Measurements from ENCODE around the gene TRIM65.

DNA sequence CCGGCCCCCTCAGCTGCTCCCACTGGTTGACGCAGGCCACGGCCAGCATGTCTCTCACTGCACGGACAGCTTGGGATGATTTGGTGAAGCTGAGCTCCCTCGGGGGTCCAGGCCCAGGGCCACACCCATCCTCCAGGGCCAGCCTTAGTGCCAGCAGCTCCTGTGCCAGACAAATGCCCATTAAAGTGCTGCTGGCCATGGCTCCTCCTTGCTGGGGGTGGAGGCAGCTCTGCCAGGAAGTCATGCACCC, 20.9 kb downstream of the TRIM65 start:
- TF ChIP-seq EZH2 (IDR thresholded peaks at IDR 0.05; ENCODE audit: borderline replicate concordance, low read length) = no peak
- TF ChIP-seq, protein P1, sequence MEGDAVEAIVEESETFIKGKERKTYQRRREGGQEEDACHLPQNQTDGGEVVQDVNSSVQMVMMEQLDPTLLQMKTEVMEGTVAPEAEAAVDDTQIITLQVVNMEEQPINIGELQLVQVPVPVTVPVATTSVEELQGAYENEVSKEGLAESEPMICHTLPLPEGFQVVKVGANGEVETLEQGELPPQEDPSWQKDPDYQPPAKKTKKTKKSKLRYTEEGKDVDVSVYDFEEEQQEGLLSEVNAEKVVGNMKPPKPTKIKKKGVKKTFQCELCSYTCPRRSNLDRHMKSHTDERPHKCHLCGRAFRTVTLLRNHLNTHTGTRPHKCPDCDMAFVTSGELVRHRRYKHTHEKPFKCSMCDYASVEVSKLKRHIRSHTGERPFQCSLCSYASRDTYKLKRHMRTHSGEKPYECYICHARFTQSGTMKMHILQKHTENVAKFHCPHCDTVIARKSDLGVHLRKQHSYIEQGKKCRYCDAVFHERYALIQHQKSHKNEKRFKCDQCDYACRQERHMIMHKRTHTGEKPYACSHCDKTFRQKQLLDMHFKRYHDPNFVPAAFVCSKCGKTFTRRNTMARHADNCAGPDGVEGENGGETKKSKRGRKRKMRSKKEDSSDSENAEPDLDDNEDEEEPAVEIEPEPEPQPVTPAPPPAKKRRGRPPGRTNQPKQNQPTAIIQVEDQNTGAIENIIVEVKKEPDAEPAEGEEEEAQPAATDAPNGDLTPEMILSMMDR (IDR thresholded peaks at IDR 0.05; ENCODE audit: low read length) = no peak

All from OCI-LY1 (cell line).